Stomach smooth muscle (tissue), 2 donors: Measurements from ENCODE around the gene GAL3ST2.

Experiments
- H3K27ac ChIP-seq: one replicate; pipeline ENCODE4 v1.7.0; 2013; ENCODE audit warnings: mild to moderate bottlenecking, low read length, inconsistent platforms
- H3K27me3 ChIP-seq, 2 donors: one replicate each; pipeline ENCODE4 v1.7.0; 2013; ENCODE audit warnings: low read length in 2 of 2; ENCODE audit not compliant: insufficient read depth in 2 of 2, control insufficient read depth in 1 of 2
- H3K36me3 ChIP-seq, 2 donors: one replicate each; pipeline ENCODE4 v1.7.0; 2013; ENCODE audit warnings: low read length in 2 of 2; ENCODE audit not compliant: control insufficient read depth in 2 of 2, insufficient read depth in 2 of 2
- H3K4me1 ChIP-seq: one replicate; pipeline ENCODE4 v1.7.0; 2013; ENCODE audit warnings: low read length; ENCODE audit not compliant: control insufficient read depth, insufficient read depth
- H3K4me3 ChIP-seq, 2 donors: one replicate each; pipeline ENCODE4 v1.7.0; 2013; ENCODE audit warnings: low read length in 2 of 2
- H3K9ac ChIP-seq, 2 donors: one replicate each; pipeline ENCODE4 v1.7.0; 2013; ENCODE audit warnings: low read length in 2 of 2, mild to moderate bottlenecking in 1 of 2
- H3K9me3 ChIP-seq, 2 donors: one replicate each; pipeline ENCODE4 v1.7.0; 2013; ENCODE audit warnings: low read length in 2 of 2; ENCODE audit not compliant: control insufficient read depth in 2 of 2
- donor health status: healthy.
- donor health status: Pancreatic carcinoma.

The GAL3ST2 gene

DNA sequence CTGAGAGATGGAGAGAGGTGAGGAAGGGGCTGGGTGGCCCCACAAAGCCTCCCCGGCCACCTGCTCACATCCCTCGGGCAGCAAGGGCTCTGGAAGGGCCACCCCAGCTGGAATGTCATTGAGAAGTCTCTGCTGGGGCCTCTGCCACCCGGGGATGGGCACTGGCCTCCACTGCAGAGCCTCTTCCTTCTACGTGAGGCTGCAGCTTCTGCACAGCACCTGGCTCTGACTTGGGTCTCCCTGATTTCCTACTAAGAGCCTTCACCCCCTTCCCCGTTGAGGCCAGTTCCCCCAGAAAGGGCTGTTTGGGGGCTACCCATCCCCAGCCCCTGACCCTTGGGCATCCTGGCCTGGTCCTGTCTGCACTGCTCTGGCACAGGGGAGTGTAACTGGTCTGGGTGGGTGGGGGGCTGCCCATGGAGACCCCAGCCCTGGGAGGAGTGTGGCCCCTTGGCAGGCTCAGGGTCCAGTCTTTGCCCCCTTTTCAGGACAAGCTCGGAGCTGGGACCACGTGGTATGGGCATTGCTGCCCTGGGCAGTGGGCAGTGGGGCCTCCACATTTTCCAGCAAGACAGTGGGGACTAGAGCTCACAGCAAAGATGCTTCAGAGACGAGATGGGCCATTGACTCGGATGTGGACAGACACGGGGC, 76.5 kb downstream of the GAL3ST2 start:
- no peaks in the 10 kb centered on the region for H3K4me1 ChIP-seq
- peaks cover 0 to 5% of the 10 kb centered on the region in 2 donors for H3K27me3 ChIP-seq
- H3K9ac ChIP-seq: no peak overlapping the region
- H3K36me3 ChIP-seq: no peaks in the 10 kb centered on the region
- H3K27ac ChIP-seq: no peak overlapping the region
- no peak overlapping the region for H3K4me3 ChIP-seq
- H3K9me3 ChIP-seq: no peaks in the 10 kb centered on the region
